Erythroblast (primary cell): ENCODE results near the gene MIER3.

Source experiments
- GATA1 ChIP-seq: IDR thresholded peaks from 2 replicates; pipeline ENCODE4 v1.6.1; 2011; ENCODE audit warnings: low read depth, mild to moderate bottlenecking, control low read depth, low read length, moderate library complexity
- POLR2A ChIP-seq: IDR thresholded peaks from 2 replicates; pipeline ENCODE4 v1.6.1; 2011; ENCODE audit warnings: mild to moderate bottlenecking, low read length

GRCh38 chr5:56961746-56962145 is 9.8 kb upstream of the MIER3 start:
- TF ChIP-seq POLR2A (no peak), GATA1 (no peak)
